Neural crest cell (in vitro differentiated cells): ENCODE data around the gene USP47. TPM values are rescaled to one million over a fixed set of nuclear protein-coding genes. Genes with fewer than 3 reads are reported as not detected.

Experiments used
- DNase-seq: peaks from one replicate; pipeline ENCODE4 v3.0.0; 2021; ENCODE audit warnings: low read depth, mixed read lengths, low spot score
- H3K27ac Mint-ChIP-seq: one replicate; pipeline ENCODE4 v1.8.0; 2021; ENCODE audit warnings: mild to moderate bottlenecking, mixed read lengths; ENCODE audit not compliant: unreplicated experiment
- H3K27me3 Mint-ChIP-seq: 2 replicates; pipeline ENCODE4 v1.8.0; 2021; ENCODE audit warnings: low read depth, mild to moderate bottlenecking, mixed read lengths
- H3K36me3 Mint-ChIP-seq: 2 replicates; pipeline ENCODE4 v1.8.0; 2021; ENCODE audit warnings: low read depth, mild to moderate bottlenecking, mixed read lengths
- H3K4me1 Mint-ChIP-seq: 2 replicates; pipeline ENCODE4 v1.8.0; 2021; ENCODE audit warnings: mixed read lengths
- H3K4me3 Mint-ChIP-seq: one replicate; pipeline ENCODE4 v1.8.0; 2021; ENCODE audit warnings: mild to moderate bottlenecking, mixed read lengths
- H3K9me3 Mint-ChIP-seq: 2 replicates; pipeline ENCODE4 v1.8.0; 2021; ENCODE audit warnings: mixed read lengths
- CTCF ChIP-seq: fragments of 200-600 bp; sonication (generic); conservative IDR thresholded peaks from 2 replicates; pipeline ENCODE4 v1.5.0; 2021; ENCODE audit warnings: antibody characterized with exemption, mild to moderate bottlenecking
- total RNA-seq: library from RNA; stranded (reverse); gene quantifications from 2 replicates; pipeline ENCODE4 v1.2.1, GENCODE V29; 2021

Gene USP47
- total RNA-seq, 1 donor from 2014 or later: 58.9 TPM

GRCh38 chr11:11996321-11997048 is 154.7 kb downstream of the USP47 start:
- H3K27ac Mint-ChIP-seq: peak overlapping the region; percentile 43
- no peak overlapping the region for H3K4me3 Mint-ChIP-seq
- no peak for DNase-seq
- peaks cover 1% of the 10 kb centered on the region for H3K36me3 Mint-ChIP-seq
- H3K27me3 Mint-ChIP-seq: no peaks in the 10 kb centered on the region
- no peaks in the 10 kb centered on the region for H3K9me3 Mint-ChIP-seq
- TF ChIP-seq CTCF: no peak
- H3K4me1 Mint-ChIP-seq: peaks cover 14% of the 10 kb centered on the region

GRCh38 chr11:11997049-11997322 is 155.2 kb downstream of the USP47 start:
- no peak for TF ChIP-seq CTCF
- Mint-ChIP-seq H3K27ac (peak overlapping the region; percentile 43), H3K36me3 (no peaks in the 10 kb centered on the region), H3K27me3 (no peaks in the 10 kb centered on the region), H3K4me1 (peaks cover 15% of the 10 kb centered on the region), H3K9me3 (no peaks in the 10 kb centered on the region), H3K4me3 (no peak overlapping the region)
- no peak for DNase-seq

- Mint-ChIP-seq H3K27ac (no peak overlapping the region), H3K4me3 (no peak overlapping the region), H3K36me3 (no peaks in the 10 kb centered on the region), H3K4me1 (peaks cover 15% of the 10 kb centered on the region), H3K27me3 (no peaks in the 10 kb centered on the region), H3K9me3 (no peaks in the 10 kb centered on the region)
- DNase-seq: no peak
- TF ChIP-seq CTCF: no peak
Observed at GRCh38 chr11:11998091-11998781, 156.5 kb downstream of the USP47 start.

GRCh38 chr11:12001186-12001585 is 159.4 kb downstream of the USP47 start:
- no peak for DNase-seq
- Mint-ChIP-seq H3K4me3 (no peak overlapping the region), H3K9me3 (no peaks in the 10 kb centered on the region), H3K36me3 (no peaks in the 10 kb centered on the region), H3K27ac (no peak overlapping the region), H3K27me3 (peaks cover 4% of the 10 kb centered on the region), H3K4me1 (peaks cover 5% of the 10 kb centered on the region)
- no peak for TF ChIP-seq CTCF

GRCh38 chr11:12003336-12003735 is 161.6 kb downstream of the USP47 start:
- no peaks in the 10 kb centered on the region for H3K9me3 Mint-ChIP-seq
- no peak overlapping the region for H3K27ac Mint-ChIP-seq
- no peak for DNase-seq
- no peaks in the 10 kb centered on the region for H3K36me3 Mint-ChIP-seq
- no peak overlapping the region for H3K4me3 Mint-ChIP-seq
- TF ChIP-seq CTCF: no peak
- H3K27me3 Mint-ChIP-seq: peaks cover 22% of the 10 kb centered on the region
- peaks cover 13% of the 10 kb centered on the region for H3K4me1 Mint-ChIP-seq
